ENCODE results near the gene CCNY.

GRCh38 chr10:35363587-35363986, 27.3 kb downstream of the CCNY start:
- no peak for TF ChIP-seq ATF3 (IDR thresholded peaks at IDR 0.05)
- no peak for TF ChIP-seq CTCF (IDR thresholded peaks at IDR 0.05 in 2 of 3, conservative IDR thresholded peaks at IDR 0.05 in 1 of 3; ENCODE audit: borderline replicate concordance in 1 of 3, insufficient read depth in 1 of 3, low read depth in 2 of 3, low read length in 2 of 3)
- TF ChIP-seq YY1 (IDR thresholded peaks at IDR 0.05; ENCODE audit: extremely low read depth, insufficient replicate concordance, low read depth, low read length): no peak
- no peak for TF ChIP-seq EGR1 (IDR thresholded peaks at IDR 0.05; ENCODE audit: low read depth)
- TF ChIP-seq POLR2AphosphoS5 (IDR thresholded peaks at IDR 0.05; ENCODE audit: low read depth, low read length): no peak
- no peak for TF ChIP-seq REST (IDR thresholded peaks at IDR 0.05; ENCODE audit: low read depth)
- no peak for TF ChIP-seq EZH2phosphoT487 (IDR thresholded peaks at IDR 0.05; ENCODE audit: borderline replicate concordance)
- TF ChIP-seq POLR2A (IDR thresholded peaks at IDR 0.05; ENCODE audit: borderline replicate concordance, extremely low read depth, insufficient read depth, insufficient read length): no peak
- no peak for TF ChIP-seq RAD21 (IDR thresholded peaks at IDR 0.05; ENCODE audit: low read depth)
- no peak for TF ChIP-seq EZH2 (IDR thresholded peaks at IDR 0.05)
- TF ChIP-seq ZFX (IDR thresholded peaks at IDR 0.05): no peak

Data from HCT116 (cell line).